CD4-positive, alpha-beta T cell treated with Interleukin-15 for 4 hours (primary cell): ENCODE data around the gene CDH23.

Experiments used
- DNase-seq: peaks from one replicate; pipeline ENCODE4 v3.0.0-alpha.2; 2020; ENCODE audit warnings: low spot score

CDH23 gene

DNA sequence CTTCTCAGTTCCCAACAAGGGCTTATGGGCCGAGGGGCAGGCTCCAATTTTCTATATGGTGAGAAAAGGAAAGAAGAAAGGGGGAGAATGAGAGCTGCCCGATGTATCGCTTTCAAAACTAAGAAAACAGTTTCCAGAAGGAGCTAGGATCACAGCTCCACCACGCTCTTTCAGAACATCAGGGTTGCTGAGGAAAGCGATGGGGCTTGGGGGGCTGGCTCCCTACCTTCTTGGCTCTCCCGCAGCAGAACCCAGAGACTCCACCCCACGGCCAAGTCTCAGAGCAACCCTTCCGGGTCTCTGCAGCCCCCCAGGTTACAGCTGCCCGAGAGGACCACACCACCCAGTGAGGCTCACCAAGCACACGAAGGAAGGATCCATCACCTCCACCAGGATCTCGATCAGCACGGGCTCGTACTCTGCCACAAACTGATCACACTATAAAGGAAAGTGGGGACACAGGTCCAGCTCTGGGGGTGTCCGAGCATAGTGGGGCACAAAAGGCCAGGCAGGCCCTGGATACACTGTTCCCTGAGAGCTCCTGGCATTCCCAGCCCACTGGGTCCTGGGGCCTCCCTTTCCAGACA is 422.0 kb downstream of the CDH23 start:
- DNase-seq = no peak

DNA sequence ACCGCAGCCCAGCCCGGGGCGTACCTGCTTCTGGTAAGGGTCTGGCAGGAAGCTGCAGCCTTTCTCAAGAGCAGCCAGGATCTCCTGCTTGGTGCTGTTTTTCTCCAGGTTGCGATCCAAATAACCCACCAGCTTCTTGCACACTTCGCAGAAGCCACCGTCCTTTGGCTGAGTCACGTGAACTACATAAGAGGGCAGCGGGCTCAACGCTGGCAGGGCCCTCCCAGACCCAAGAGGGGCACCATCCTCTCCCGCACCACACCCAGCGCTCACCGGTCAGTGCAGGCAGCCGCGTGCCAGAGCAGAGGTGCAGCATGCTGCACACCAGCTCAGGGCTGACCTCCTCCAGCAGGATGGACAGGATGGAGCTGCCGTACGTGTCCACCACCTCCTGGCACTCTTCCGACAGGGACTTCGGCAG is 422.7 kb downstream of the CDH23 start:
- DNase-seq = no peak

DNA sequence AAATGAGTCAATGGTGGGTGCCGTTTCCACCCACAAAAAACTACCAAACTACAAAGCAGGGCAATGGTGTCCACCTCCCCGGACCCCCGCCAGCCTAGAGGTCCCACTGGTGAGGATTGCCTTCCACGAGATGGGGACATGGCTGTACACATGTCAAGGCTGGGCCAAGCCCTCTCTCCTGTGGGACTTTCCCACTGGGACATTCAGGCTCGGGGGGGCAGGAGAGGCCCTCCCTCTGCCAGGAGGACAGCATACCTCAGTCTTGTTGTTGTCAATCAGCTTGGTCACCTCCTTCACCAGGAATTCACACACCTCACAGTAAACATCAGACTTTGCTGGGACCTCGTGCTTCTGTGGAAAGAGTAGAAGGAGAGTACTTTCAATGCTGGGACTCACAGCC is 423.3 kb downstream of the CDH23 start:
- no peak for DNase-seq

DNA sequence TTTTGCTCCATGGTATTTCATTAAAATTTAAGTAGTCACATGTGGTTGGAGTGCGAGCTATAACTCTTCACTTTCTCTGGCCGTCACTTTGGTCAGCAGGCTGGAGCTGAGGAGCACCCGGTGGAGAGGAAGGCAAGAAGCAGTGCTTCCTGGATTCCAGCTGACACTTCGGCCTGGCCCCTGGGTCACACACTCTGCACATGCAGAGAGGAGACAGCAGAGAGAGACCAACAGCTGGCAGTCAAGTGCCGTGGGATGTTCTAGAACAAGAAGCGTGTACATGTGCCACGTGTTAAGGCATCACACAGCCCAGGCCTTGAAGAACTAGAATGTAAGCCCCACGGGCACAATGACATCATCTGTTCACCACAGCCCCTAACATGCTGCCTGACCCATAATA is 424.2 kb downstream of the CDH23 start:
- DNase-seq = no peak

DNA sequence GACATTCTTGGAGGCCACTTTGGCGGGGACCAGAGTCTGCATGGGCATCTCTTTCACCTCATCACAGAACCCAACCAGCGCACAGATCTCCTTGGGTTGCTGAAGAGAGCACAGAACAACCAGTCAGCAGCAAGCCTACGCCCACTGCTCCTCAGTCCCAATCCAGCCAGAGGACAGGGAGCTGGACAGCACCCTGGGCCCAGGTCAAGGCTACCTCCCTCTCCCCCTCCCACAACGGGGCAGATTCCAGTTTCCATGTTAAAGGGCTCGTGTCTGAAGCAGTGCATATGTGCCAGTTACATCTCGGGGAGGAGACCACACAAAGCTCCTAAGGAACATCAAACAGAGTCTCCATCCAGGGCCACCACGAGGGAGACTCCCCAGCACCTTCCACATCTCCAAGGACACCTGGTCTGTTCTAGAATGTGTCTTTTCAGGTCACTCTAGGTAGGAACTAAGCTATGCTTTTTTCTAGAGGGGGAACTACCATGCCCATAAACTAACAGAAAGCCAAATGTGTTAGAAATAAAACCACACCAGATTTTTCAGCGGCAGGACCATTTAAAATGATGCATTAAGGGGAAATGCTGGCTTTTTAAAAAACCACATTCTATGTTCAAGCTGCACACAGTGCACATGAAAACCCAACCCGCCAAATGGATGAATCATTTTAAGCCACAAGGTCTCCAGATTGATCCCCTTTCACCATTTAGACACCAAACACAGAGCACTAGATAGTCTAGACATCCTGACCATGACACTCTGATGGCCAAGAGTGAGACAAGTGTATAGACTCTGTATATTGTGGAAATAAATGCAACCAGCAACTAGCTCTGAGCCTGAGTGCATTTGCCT is 425.4 kb downstream of the CDH23 start:
- DNase-seq = peak; percentile 22

DNA sequence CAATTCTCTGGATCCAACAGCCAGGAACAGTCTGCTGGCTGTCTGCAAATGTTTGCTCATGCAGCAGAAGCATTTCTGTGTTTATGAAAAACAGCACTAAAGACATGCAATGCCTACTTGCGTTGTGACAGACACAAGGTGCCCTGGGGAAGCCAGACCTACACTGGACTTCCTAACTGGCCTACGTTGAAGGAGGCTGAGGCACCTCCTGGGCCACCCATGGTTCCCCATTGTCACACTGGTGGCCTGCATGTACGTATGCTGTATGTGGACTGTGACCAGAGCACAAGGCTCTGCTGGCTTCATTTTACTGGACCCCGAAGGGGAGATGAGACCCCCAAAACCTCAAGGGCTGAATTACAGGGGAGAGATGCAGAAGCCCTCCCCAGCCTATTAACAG is 426.6 kb downstream of the CDH23 start:
- no peak for DNase-seq

DNA sequence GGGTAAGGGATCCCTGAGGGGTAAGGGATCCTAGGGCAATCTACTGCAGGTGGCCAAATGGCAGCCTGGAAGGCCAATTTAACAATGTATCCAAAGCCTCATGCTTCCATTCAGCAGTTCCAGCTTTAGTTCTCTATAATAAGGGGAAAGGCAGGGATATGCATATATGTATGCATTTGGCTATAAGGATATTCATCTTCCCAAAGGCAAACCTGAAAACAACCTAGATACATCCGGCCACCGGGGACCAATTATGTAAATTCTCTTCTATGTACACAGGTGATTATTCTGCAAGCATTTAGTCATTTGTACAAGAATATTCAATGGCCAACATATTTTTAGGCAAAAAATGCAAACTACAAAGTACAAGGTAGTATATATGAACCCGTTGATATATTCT is 427.6 kb downstream of the CDH23 start:
- no peak for DNase-seq

DNA sequence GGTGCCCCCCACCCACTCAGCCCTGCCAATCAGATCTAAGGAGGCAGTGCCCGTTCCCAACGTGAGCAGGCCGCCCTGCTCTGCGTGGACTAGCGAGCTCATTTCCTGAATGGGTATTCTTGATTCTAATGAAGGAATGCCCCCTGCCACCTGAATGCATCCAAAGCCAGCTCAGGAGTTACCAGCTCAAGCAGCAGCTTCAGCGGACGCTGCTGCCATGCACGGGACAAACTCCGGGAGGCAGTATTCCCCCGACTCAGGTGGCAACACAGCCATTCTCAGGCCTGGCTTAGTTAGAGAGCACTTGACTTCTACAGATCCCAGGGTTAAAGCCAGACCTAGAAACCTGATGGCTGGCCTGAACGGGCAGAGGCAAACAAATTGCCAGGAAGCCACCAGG is 428.5 kb downstream of the CDH23 start:
- DNase-seq = no peak

DNA sequence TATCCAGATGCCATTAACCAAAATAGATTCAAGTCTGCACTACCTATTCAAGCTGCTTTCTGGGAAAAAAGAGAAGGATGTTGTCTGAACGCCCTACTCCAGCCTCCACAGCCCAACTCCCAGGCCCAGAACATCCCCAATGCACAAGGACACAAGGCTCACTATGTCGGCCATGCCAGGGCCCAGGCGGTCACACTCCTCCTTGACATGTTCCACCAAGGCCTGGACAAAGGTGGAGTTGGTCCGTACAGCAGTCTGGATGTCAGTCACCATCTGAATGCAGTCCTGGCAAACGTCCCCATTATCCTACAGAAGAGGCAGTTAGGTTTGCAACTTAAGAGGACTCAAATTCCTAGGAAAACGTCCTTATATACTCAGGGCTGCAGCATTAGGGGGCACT is 431.1 kb downstream of the CDH23 start:
- DNase-seq = no peak

DNA sequence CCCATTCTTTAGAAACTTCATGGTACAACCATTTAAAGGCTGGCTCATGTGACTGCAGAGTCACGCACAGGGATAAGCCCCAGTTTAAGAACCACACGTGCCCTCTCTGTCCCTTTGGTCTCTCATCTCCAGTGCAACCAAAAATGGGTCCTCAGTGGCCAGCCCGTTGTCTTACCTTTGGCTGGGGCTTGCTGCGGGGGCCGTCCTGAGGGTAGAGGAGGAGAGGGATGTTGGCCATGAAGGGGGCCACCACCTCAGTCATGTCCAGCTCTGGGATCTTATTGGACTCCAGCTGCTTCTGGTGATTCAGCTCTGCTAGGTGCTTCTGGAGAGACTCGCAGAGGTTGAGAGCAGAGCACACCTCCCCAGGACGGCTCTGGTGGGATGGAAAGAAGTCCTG is 432.0 kb downstream of the CDH23 start:
- DNase-seq = no peak

DNA sequence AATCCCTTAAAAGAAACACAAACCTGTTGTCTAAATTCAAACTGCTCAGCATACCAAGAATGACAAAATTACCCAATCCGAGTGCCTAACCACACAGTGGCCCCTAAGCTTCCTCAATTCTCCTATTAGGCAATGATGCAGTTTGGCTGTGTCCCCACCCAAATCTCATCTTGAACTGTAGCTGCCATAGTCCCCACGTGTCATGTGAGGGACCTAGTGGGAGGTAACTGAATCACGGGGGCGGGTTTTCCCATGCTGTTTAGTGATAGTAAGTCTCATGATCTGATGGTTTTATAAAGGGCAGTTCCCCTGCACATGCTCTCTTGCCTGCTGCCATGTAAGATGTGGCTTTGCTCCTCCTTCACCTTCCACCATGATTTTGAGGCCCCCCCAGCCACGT is 432.5 kb downstream of the CDH23 start:
- no peak for DNase-seq

DNA sequence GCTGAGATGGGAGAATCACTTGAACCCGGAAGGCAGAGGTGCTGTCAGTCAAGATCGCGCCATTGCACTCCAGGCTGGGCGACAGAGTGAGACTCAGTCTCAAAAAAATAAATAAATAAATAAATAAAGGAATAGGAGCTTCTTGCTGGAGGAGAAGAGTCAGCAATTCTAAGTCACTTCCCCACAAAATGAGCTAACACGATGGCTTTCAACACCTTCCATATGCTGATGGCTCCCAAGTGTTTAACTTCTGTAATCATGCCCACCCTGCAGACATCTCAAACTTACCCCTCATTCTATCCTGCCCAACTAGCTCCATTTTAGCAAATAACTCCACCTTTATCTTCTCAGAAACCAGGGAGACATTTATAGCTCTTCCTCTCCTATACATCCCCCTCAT is 433.2 kb downstream of the CDH23 start:
- DNase-seq = no peak

DNA sequence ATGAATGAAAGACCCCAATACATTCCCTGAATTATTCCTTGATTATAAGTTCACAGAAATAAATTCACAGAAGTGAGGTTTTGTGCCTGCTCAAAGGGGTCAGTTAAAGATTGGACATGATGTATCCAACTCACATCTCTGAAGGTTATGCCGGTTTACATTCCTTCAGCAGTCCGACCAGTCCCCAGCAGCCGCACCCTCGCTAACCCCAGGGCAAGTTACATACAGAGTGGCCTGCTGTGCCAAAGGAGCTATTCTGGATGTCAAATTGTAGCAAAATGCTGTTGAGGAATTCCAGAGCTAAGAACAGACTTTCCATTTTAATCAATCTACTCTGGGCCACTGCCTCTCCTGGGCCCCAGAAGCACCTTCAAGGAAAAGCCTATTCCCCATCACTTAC is 434.0 kb downstream of the CDH23 start:
- no peak for DNase-seq

DNA sequence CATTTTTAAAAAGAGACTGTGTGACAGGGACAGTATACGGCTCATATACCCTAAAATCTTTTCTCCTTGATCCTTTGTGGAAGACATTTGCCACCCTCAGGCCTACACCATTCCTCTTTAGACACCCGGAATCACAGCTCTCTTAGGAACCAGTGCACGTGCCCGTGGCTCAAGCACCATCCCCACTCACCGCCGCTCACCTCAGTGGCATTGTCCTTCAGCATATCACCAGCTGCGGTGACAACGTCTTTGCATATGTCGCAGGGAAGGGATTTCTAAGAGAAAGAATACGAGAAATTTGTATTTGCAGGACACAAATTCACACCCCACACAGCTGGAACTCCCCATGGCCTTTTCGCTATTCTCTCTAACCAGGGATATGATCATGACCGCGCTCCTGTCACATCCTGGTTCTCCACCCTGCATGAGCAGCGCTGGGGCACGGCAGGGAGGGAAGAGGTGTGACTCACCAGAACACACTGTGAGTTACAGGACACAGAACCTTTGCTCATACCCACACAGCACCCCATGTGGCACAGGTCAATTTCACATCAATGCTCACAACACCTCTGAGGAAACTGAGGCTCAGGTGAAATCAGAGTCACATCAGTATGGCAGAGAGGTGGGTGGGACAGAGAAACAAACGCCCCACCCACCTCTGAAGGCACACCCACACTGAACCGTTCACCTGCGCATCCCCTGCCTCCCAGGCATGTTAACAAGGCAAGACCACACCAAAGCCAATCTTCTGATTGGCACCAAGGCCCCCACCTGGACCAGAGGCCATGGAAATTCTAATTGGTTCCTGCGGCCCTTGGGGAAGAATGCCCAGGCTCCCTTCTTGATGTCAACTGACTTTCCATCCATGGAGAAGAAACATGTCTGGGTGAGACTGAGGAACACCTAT is 435.2 kb downstream of the CDH23 start:
- DNase-seq = no peak

DNA sequence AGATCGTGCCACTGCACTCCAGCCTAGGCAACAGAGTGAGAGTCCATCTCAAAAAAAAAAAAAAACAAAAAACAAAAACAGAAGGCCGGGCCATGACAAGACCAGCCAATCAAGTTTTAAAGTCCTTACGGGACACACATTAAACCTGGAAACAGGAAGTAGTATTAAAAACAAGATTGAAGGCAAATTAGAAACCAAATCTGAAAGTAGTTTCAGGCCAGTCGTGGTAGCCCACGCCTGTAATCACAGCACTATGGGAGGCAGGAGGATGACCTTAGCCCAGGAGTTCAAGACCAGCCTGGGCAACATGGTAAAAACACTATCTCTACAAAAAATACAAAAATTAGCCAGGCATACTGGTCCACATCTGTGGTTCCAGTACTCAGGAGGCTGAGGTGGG is 436.2 kb downstream of the CDH23 start:
- DNase-seq = no peak

DNA sequence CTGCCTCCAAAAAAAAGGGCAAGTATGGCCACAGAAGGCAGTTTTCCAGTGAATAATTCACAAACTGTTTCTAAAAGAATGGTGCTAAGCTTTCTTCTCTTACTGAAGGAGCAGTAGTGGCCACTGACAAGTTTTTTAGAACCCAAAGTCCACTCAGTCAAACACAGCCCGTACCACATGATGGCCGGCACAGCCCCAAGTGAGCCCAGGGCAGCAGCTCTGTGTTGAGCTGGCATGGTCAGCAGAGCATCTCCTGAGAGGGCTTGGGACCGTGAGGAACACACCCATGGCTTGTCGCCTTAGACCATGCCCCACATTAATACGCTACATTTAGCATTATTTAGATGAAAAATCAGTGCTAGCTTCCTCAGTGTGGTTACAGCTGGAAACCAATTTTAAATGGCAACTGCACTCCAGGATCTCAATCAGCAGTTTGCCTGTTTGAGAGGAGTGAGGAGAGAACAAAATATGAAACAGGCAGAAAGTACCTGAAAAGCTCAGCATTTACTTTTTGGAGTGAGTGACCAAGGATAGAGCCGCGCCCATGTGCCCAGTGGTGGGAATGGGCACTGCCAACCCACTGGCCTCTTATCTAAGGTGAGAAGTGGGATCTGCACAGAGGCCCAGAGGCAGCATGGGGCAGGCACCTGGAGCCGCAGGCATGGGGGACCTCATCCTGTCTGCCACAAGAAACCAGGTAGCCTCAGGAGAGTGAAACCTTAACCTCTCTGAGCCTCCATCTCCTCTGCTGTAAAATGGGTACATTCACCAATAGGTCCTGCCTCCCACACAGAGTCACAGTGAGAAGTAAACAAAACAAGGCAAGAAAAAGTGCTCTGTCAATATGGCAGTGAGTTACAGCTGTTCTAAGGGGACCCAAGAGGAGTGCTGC is 437.0 kb downstream of the CDH23 start:
- DNase-seq = no peak

DNA sequence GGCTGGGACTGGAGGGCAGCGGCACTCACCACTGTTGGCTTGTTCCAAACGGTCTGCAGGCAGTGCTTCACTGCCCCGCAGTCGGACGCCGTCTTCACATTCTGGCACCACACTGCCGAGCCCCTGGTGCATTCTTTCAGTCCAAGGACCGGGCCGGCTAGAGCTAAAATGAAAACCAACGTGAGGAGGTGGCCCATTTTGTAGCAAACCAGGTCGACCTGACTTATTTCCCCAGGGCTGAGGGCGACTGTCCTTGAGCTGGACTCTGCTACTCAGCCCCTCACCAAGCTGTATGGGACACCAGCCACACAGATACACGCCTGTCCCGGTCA is 437.6 kb downstream of the CDH23 start:
- no peak for DNase-seq

DNA sequence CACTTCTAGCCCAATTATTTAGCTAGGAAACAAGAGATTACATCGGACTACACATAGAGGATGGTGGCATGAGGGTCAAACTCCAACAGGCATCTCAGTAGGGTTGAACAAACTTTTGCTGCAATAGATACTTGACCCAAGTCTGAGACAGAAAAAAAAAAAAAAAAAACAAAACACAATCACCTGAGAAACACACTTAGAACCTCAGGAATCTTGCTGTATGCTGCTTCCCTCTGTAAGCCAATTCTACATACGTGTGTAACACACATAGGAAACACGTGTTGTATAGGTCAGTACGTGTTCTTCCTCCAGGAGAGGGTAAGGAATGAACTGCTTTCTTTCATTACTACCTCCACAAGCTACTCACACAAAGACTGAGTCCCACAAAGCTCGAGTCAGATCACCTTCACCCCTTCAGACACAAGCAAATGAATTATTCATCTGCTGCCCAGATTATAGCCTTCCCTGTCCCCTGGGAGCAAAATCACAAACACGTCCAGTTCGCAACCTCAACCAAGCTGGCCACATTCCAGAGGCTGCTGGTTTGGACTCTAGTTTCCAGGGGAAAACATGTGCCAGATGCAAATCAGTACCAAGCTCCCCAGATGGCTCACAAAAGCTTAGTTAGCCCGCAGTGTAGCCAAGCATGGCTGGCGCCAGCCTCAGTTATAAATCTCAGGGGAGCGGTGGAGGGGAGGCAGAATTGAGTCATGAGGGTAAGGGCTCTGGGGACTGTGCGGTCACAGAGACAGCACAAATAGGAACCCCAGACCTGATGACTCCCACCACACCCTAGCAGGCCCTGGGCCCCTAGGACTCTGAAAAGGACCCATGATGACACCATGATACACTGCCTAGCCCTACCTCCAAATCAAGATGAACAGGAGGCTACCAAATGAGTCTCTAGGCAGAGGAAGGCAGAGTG is 439.2 kb downstream of the CDH23 start:
- DNase-seq = no peak

DNA sequence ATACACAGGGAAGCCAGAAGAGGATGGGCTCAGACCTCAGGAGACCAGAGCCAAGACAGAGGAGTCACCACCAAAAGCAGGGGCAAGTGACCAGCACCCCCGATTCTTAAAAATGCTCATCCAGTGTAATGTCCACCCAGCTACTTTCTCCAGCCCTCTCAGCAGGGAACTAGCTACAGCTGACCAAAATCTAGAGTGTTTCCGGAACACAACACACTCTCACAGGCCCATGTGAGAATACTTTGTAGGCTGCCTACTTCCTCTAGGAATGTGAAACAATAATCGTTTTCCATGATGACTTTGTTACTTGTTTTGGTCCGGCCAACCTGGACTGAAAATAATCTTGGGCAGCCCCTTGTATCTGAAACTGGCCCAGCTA is 439.9 kb downstream of the CDH23 start:
- DNase-seq = no peak

DNA sequence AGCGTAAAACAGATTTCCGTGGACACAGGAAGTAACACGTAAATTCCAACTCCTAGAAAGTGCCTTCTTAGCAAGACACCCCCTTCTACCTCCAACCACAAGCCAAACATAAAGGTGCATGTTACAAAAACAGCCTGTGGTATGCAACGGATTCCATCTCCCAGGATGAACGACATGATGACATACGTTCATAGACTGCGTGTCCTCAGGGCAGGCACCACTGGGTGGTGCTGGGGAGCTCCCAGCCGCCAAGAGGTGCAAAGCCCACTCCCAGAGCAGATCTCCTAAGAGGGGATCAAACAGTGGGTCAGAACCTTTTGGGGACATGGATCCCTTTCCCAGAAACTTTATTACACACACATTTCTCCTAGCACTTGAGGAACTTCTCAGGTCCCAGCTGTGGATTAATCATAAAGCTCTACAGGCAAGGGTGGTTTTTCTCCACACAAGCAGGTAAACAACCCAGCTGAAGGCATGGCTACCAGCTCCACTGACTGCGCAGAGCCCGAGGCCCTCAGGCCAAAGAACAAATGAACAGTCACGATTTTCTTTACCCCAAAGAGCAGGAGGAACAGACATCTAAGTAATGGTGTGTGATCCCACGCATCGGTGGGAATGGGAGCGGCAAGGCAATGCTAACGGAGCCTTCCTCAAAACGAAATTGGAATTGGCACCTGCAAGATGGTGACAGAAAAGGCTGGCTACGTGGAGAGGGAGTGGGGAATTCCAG is 440.5 kb downstream of the CDH23 start:
- DNase-seq = no peak
